ENCODE measurements around the gene MEGF6. TPM values are rescaled to one million over a fixed set of nuclear protein-coding genes. Genes with fewer than 3 reads are reported as not detected.

Gene MEGF6
- total and polyA plus RNA-seq, 2 donors, result 9.6 to 35.2 TPM

DNA sequence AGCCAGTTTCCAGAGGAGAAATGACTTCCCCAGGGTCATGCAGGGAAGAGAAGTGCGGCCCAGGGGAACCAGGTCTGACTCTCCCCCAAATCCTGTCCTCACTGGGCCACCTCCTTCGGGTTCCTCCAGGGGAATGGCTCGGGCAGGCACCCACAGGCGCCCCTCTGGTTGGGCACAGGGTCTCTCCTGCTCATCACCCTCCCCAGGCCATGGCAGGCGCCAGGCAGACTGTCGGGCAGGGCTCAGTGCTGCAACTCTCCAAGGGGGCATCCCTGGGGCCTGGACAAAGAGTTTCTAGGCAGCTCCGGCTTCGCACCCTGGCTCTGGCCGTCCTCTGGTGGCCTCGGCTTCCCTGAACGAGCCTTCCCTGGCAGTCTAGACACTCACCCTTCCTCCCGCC, 75.6 kb downstream of the MEGF6 start:
- H3K4me1 ChIP-seq (ENCODE audit: control insufficient read depth in 2 of 2, insufficient read depth in 2 of 2, low read length in 2 of 2), result peaks cover 0 to 21% of the 10 kb centered on the region in 2 donors
- WGBS, result 96% methylated on average over 12 of the region's 12 CpGs

GRCh38 chr1:3534803-3535637, 76.3 kb downstream of the MEGF6 start:
- 90% methylated on average over 17 of the region's 17 CpGs for WGBS
- DNase-seq (ENCODE audit: low read depth in 6 of 9, low spot score in 9 of 9), result no peak
- H3K4me3 ChIP-seq (ENCODE audit: low read length in 2 of 2), result no peak overlapping the region

More for the DNA sequence above, 75.6 kb downstream of the MEGF6 start:
- H3K27ac ChIP-seq (ENCODE audit: low read depth in 1 of 2, low read length in 1 of 2), result no peak overlapping the region
- no peaks in the 10 kb centered on the region for H3K36me3 ChIP-seq (ENCODE audit: control insufficient read depth in 2 of 2, insufficient read depth in 2 of 2, low read length in 1 of 2)
- H3K9me3 ChIP-seq (ENCODE audit: control insufficient read depth in 2 of 2, insufficient read depth in 1 of 2, low read length in 1 of 2), result no peaks in the 10 kb centered on the region
- peaks cover 0 to under 1% of the 10 kb centered on the region in 2 donors for H3K27me3 ChIP-seq (ENCODE audit: control insufficient read depth in 2 of 2, insufficient read depth in 1 of 2, low read length in 1 of 2)
- H3K4me3 ChIP-seq (ENCODE audit: low read length in 2 of 2), result no peak overlapping the region
- DNase-seq (ENCODE audit: low read depth in 6 of 9, low spot score in 9 of 9), result no peak

GRCh38 chr1:3533067-3534048, 78.0 kb downstream of the MEGF6 start:
- no peak for DNase-seq (ENCODE audit: low read depth in 6 of 9, low spot score in 9 of 9)

More at GRCh38 chr1:3534803-3535637, 76.3 kb downstream of the MEGF6 start:
- H3K27ac ChIP-seq (ENCODE audit: low read depth in 1 of 2, low read length in 1 of 2), result no peak overlapping the region
- no peaks in the 10 kb centered on the region for H3K9me3 ChIP-seq (ENCODE audit: control insufficient read depth in 2 of 2, insufficient read depth in 1 of 2, low read length in 1 of 2)
- peaks cover 6 to 24% of the 10 kb centered on the region in 2 donors for H3K4me1 ChIP-seq (ENCODE audit: control insufficient read depth in 2 of 2, insufficient read depth in 2 of 2, low read length in 2 of 2)
- H3K36me3 ChIP-seq (ENCODE audit: control insufficient read depth in 2 of 2, insufficient read depth in 2 of 2, low read length in 1 of 2), result no peaks in the 10 kb centered on the region
- peaks cover 0 to 8% of the 10 kb centered on the region in 2 donors for H3K27me3 ChIP-seq (ENCODE audit: control insufficient read depth in 2 of 2, insufficient read depth in 1 of 2, low read length in 1 of 2)

GRCh38 chr1:3531928-3532327, 79.4 kb downstream of the MEGF6 start:
- peaks cover 6 to 7% of the 10 kb centered on the region in 2 donors for H3K4me1 ChIP-seq (ENCODE audit: control insufficient read depth in 2 of 2, insufficient read depth in 2 of 2, low read length in 2 of 2)
- DNase-seq (ENCODE audit: low read depth in 6 of 9, low spot score in 9 of 9), result no peak
- peaks cover 0 to 8% of the 10 kb centered on the region in 2 donors for H3K27me3 ChIP-seq (ENCODE audit: control insufficient read depth in 2 of 2, insufficient read depth in 1 of 2, low read length in 1 of 2)
- H3K27ac ChIP-seq (ENCODE audit: low read depth in 1 of 2, low read length in 1 of 2), result no peak overlapping the region
- no peaks in the 10 kb centered on the region for H3K36me3 ChIP-seq (ENCODE audit: control insufficient read depth in 2 of 2, insufficient read depth in 2 of 2, low read length in 1 of 2)
- H3K9me3 ChIP-seq (ENCODE audit: control insufficient read depth in 2 of 2, insufficient read depth in 1 of 2, low read length in 1 of 2), result no peaks in the 10 kb centered on the region
- H3K4me3 ChIP-seq (ENCODE audit: low read length in 2 of 2), result no peak overlapping the region
- WGBS, result 88% methylated on average over 10 of the region's 10 CpGs

More at GRCh38 chr1:3533067-3534048, 78.0 kb downstream of the MEGF6 start:
- H3K27me3 ChIP-seq (ENCODE audit: control insufficient read depth in 2 of 2, insufficient read depth in 1 of 2, low read length in 1 of 2), result peaks cover 0 to 8% of the 10 kb centered on the region in 2 donors
- no peaks in the 10 kb centered on the region for H3K36me3 ChIP-seq (ENCODE audit: control insufficient read depth in 2 of 2, insufficient read depth in 2 of 2, low read length in 1 of 2)
- no peak overlapping the region for H3K27ac ChIP-seq (ENCODE audit: low read depth in 1 of 2, low read length in 1 of 2)
- no peak overlapping the region for H3K4me3 ChIP-seq (ENCODE audit: low read length in 2 of 2)
- no peaks in the 10 kb centered on the region for H3K9me3 ChIP-seq (ENCODE audit: control insufficient read depth in 2 of 2, insufficient read depth in 1 of 2, low read length in 1 of 2)
- 95% methylated on average over 30 of the region's 30 CpGs for WGBS
- peaks cover 6 to 15% of the 10 kb centered on the region in 2 donors for H3K4me1 ChIP-seq (ENCODE audit: control insufficient read depth in 2 of 2, insufficient read depth in 2 of 2, low read length in 2 of 2)

DNA sequence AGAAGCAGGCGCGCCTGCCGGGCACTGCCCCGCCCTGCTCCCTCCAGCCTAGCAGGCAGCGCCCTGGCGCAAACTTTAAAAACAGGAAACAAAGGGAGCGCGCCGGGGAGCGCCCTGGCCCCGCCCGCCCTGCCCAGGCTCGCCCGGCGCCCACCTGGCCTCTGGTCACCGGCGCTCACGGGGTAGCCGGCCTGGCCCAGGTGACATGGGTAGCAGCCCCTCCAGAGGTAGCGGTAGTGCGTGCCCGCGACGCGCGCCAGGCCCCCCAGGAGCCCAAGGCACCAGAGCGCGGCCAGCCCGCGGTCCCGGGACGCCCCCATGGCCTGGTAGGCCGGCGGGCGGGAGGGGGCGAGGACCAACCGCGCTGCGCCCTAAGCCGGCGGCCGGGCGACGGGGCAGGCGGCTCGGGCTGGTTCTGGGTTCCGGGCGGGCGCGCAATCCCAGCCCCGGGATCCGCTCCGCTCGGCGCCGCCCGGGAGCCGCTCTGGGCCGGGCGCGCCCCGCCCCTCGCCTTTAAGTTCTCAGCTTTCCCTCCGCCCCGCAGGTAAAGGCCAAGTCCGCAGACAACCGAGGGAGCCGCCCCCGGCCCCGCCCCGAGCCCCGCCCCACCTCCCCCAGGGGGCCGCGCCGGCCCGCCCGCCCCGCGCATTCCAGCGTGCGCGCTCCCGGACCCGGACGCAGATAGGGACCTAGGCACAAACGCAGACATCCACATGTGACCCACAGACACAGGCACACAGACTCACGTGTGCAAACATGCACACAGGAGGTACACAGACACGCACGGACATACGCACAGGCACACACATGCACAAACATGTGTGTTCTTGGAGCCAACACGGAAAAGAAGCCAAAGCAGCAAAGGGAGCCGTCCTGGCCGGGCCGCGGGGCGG, 80.1 kb downstream of the MEGF6 start:
- no peaks in the 10 kb centered on the region for H3K9me3 ChIP-seq (ENCODE audit: control insufficient read depth in 2 of 2, insufficient read depth in 1 of 2, low read length in 1 of 2)
- peak; percentile 27 to 78 (median 54) for DNase-seq (ENCODE audit: low read depth in 6 of 9, low spot score in 9 of 9)
- no peaks in the 10 kb centered on the region for H3K36me3 ChIP-seq (ENCODE audit: control insufficient read depth in 2 of 2, insufficient read depth in 2 of 2, low read length in 1 of 2)
- H3K27ac ChIP-seq (ENCODE audit: low read depth in 1 of 2, low read length in 1 of 2), result peak overlapping the region in 1 of 2 donors; percentile 80
- WGBS, result 2% methylated on average over 96 of the region's 96 CpGs
- peak overlapping the region; percentile 42 to 65 for H3K4me3 ChIP-seq (ENCODE audit: low read length in 2 of 2)
- peaks cover 6 to 7% of the 10 kb centered on the region in 2 donors for H3K4me1 ChIP-seq (ENCODE audit: control insufficient read depth in 2 of 2, insufficient read depth in 2 of 2, low read length in 2 of 2)
- H3K27me3 ChIP-seq (ENCODE audit: control insufficient read depth in 2 of 2, insufficient read depth in 1 of 2, low read length in 1 of 2), result peaks cover 0 to 8% of the 10 kb centered on the region in 2 donors

DNA sequence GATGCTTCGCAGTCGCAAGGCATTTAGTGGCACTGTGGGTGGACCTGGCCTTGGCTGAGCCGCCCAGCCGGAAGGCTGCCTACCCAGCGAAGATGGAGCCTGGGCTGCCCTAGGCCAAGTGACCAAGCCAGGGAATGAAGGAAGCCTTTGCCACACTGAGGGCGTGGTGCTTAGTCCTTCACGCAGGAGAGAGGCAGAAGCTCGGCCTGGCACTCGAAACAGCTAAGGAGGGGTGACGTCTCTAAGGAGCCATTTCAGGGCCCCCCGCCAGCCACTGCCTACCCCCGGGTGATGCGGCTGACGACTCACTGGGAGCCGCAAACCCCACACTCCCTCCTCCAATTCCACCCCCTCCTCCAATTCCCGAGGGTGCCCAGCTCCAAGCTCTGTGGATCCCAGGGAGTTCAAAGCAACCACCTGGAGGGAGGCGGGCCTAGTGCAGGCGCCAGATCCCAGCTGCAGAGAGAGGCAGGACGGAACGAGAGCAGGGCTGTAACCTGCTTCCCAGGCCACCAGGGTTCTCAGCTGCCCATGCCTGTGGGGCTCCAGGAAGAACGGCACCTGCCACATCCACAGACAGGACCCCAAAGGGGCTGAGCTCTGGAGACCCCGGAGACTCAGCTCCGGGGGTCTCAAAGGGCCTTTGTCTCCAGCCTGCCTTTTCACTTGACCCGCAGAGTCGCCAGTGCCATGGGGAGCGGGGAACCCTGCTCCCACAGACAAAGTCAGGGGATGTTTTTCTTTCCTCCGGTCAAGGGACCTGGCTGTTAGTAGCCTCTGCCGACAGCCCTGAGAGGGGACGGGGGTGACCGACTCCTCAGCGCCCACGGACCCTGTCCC, 81.0 kb downstream of the MEGF6 start:
- Histone ChIP-seq H3K27ac (ENCODE audit: low read depth in 1 of 2, low read length in 1 of 2) (peak overlapping the region in 1 of 2 donors; percentile 80), H3K4me1 (ENCODE audit: control insufficient read depth in 2 of 2, insufficient read depth in 2 of 2, low read length in 2 of 2) (peaks cover 6 to 7% of the 10 kb centered on the region in 2 donors), H3K9me3 (ENCODE audit: control insufficient read depth in 2 of 2, insufficient read depth in 1 of 2, low read length in 1 of 2) (no peaks in the 10 kb centered on the region), H3K4me3 (ENCODE audit: low read length in 2 of 2) (peak overlapping the region; percentile 42 to 65), H3K36me3 (ENCODE audit: control insufficient read depth in 2 of 2, insufficient read depth in 2 of 2, low read length in 1 of 2) (no peaks in the 10 kb centered on the region), H3K27me3 (ENCODE audit: control insufficient read depth in 2 of 2, insufficient read depth in 1 of 2, low read length in 1 of 2) (peaks cover 0 to 8% of the 10 kb centered on the region in 2 donors)
- DNase-seq (ENCODE audit: low read depth in 6 of 9, low spot score in 9 of 9), result peak in 1 of 9 donors; percentile 7
- 50% methylated on average over 32 of the region's 32 CpGs for WGBS

GRCh38 chr1:3529099-3529729, 82.1 kb downstream of the MEGF6 start:
- Histone ChIP-seq H3K4me3 (ENCODE audit: low read length in 2 of 2) (no peak overlapping the region), H3K27me3 (ENCODE audit: control insufficient read depth in 2 of 2, insufficient read depth in 1 of 2, low read length in 1 of 2) (peaks cover 0 to 8% of the 10 kb centered on the region in 2 donors), H3K27ac (ENCODE audit: low read depth in 1 of 2, low read length in 1 of 2) (no peak overlapping the region), H3K36me3 (ENCODE audit: control insufficient read depth in 2 of 2, insufficient read depth in 2 of 2, low read length in 1 of 2) (no peaks in the 10 kb centered on the region), H3K9me3 (ENCODE audit: control insufficient read depth in 2 of 2, insufficient read depth in 1 of 2, low read length in 1 of 2) (no peaks in the 10 kb centered on the region), H3K4me1 (ENCODE audit: control insufficient read depth in 2 of 2, insufficient read depth in 2 of 2, low read length in 2 of 2) (peaks cover 6 to 7% of the 10 kb centered on the region in 2 donors)
- WGBS, result 95% methylated on average over 17 of the region's 17 CpGs
- DNase-seq (ENCODE audit: low read depth in 6 of 9, low spot score in 9 of 9), result no peak

Data from thymus (tissue), 11 donors.